ENCODE measurements around the gene C10orf88. TPM values are rescaled to one million over a fixed set of nuclear protein-coding genes. Genes with fewer than 3 reads are reported as not detected.

Gene C10orf88
- total RNA-seq, 1 donor from 2014 or later = 13.5 TPM

DNA sequence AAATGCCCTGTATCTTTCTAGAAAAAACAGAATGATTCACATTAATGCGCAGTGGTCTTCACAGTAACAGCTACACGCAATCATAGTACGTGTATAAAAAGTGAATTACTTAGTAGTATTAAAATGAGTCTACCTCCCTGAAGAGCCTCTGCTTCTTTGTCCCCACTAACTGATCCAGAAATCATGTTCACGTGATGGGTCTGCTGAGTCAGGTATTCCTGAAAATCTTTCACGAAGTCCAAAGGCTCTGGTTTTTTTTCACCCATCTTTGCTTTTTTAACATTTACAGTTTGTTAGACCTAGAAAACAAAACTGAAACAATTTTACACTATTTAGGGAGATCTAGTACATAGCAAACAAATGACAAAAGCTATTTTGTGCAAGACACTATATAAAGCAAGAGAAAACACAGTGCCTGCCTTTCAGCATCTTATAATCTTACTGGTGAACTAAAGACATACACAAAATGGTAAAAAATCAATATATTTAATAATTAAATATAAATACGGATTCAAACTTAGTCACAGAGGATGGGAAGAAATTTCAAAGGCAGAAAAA lies 44.4 kb upstream of the C10orf88 start:
- Mint-ChIP-seq H3K36me3 (ENCODE audit: insufficient read depth) (peaks cover 6% of the 10 kb centered on the region), H3K27me3 (no peaks in the 10 kb centered on the region), H3K9me3 (ENCODE audit: low read depth) (no peaks in the 10 kb centered on the region), H3K27ac (no peak overlapping the region), H3K4me3 (ENCODE audit: low read depth) (no peak overlapping the region), H3K4me1 (ENCODE audit: low read depth) (peaks cover 5% of the 10 kb centered on the region)
- DNase-seq (ENCODE audit: low spot score, unreplicated experiment) = no peak
- TF ChIP-seq, protein P1, sequence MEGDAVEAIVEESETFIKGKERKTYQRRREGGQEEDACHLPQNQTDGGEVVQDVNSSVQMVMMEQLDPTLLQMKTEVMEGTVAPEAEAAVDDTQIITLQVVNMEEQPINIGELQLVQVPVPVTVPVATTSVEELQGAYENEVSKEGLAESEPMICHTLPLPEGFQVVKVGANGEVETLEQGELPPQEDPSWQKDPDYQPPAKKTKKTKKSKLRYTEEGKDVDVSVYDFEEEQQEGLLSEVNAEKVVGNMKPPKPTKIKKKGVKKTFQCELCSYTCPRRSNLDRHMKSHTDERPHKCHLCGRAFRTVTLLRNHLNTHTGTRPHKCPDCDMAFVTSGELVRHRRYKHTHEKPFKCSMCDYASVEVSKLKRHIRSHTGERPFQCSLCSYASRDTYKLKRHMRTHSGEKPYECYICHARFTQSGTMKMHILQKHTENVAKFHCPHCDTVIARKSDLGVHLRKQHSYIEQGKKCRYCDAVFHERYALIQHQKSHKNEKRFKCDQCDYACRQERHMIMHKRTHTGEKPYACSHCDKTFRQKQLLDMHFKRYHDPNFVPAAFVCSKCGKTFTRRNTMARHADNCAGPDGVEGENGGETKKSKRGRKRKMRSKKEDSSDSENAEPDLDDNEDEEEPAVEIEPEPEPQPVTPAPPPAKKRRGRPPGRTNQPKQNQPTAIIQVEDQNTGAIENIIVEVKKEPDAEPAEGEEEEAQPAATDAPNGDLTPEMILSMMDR (IDR thresholded peaks at IDR 0.05; ENCODE audit: unreplicated experiment) = no peak

DNA sequence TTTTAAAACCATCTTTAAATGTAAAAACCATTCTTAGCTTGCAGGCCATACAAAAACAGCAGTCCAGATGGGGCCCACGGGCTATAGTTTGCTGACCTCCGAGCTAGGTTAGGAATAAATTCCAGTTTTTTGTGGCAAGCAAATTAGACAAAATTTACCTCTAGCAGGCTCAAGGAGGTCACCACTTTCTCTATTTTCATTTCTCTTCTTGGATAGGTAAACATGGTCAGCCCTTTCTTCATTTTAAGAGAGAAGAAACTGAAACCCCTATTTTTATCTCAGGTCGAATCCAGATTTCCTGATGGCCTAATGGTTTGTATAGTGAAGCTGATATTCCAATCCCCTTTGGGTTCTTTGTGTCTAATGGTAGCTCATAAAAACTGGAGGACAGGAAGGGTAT lies 43.8 kb upstream of the C10orf88 start:
- DNase-seq (ENCODE audit: low spot score, unreplicated experiment) = no peak
- Mint-ChIP-seq H3K9me3 (ENCODE audit: low read depth) (no peaks in the 10 kb centered on the region), H3K4me1 (ENCODE audit: low read depth) (peaks cover 5% of the 10 kb centered on the region), H3K36me3 (ENCODE audit: insufficient read depth) (peaks cover 6% of the 10 kb centered on the region), H3K27ac (no peak overlapping the region), H3K4me3 (ENCODE audit: low read depth) (no peak overlapping the region), H3K27me3 (no peaks in the 10 kb centered on the region)
- TF ChIP-seq, protein P1 (IDR thresholded peaks at IDR 0.05; ENCODE audit: unreplicated experiment) = no peak

DNA sequence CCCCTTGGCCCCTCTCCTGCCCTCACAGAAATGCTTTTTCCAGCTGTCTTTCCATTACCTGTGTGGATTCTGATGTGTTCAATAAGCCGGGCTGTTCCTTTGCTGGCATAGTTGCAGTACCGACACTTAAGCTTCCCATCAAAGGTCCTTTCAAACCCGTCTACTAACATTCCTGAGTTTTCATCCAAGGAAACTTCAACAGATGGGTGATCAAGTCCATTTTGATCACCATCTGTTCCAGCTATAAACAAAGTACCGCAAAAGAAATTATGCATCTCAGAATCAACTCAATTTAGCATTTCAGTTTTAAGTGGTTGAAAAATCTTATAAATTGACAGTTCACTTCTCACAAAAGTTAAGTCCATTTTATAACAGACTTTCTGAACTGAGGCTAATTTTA lies 41.9 kb upstream of the C10orf88 start:
- Mint-ChIP-seq H3K27ac (no peak overlapping the region), H3K9me3 (ENCODE audit: low read depth) (no peaks in the 10 kb centered on the region), H3K4me3 (ENCODE audit: low read depth) (no peak overlapping the region), H3K27me3 (no peaks in the 10 kb centered on the region), H3K36me3 (ENCODE audit: insufficient read depth) (peaks cover 8% of the 10 kb centered on the region), H3K4me1 (ENCODE audit: low read depth) (peaks cover 5% of the 10 kb centered on the region)
- DNase-seq (ENCODE audit: low spot score, unreplicated experiment) = no peak
- TF ChIP-seq, protein P1 (IDR thresholded peaks at IDR 0.05; ENCODE audit: unreplicated experiment) = no peak

DNA sequence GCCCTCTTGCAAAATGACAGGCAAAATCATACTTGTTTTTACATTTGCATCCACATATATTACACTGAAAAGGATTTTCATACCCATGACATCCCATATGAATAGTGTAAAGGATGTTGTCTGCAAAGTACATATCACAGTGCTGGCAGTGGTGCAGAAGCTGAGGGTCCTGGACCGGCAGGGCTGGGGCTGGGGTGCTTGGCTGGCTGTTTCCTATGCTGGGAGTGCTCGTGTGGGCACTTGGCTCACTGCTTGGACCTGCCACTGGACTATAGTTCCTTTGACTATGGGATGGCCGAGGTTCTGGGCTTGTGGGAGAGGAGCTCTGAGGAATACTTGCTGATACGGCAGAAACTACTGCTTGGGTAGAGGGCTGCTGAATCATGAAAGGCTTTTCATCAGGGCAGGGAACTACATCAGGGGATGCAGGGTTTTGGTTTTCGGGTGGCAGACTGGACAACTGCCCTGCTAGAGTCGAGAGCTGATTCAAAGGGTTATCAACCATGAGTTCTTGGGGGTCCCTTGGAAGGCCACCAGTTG lies 39.8 kb upstream of the C10orf88 start:
- Mint-ChIP-seq H3K27ac (no peak overlapping the region), H3K4me1 (ENCODE audit: low read depth) (no peaks in the 10 kb centered on the region), H3K27me3 (no peaks in the 10 kb centered on the region), H3K4me3 (ENCODE audit: low read depth) (no peak overlapping the region), H3K36me3 (ENCODE audit: insufficient read depth) (peaks cover 10% of the 10 kb centered on the region), H3K9me3 (ENCODE audit: low read depth) (no peaks in the 10 kb centered on the region)
- TF ChIP-seq, protein P1 (IDR thresholded peaks at IDR 0.05; ENCODE audit: unreplicated experiment) = no peak
- DNase-seq (ENCODE audit: low spot score, unreplicated experiment) = no peak

DNA sequence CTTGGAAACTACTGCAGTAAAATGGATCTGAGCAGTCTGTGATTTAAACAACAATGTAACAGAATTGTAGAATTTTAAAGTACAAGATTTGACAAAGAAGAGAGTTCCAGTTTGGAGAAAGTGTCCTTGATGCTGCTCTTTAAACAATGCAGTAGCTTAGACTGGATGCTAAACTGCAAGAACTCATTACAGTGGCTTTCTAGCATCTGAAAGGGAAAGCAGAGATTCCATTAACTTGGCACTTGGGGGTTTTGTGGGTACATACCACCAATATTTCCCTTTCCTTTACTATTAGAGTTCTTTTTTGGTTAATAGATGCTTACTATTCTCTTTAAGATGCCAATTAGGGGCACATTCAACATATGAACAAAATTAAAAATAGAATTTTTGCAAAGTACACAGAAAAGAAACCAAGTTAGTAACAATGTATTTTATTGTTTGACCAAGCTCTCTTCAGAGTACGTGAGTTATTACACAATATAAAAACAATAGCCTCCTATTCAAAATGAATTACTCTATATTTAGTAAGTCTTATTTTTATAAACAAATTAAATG lies 38.1 kb upstream of the C10orf88 start:
- TF ChIP-seq, protein P1 (IDR thresholded peaks at IDR 0.05; ENCODE audit: unreplicated experiment) = no peak
- DNase-seq (ENCODE audit: low spot score, unreplicated experiment) = no peak
- H3K9me3 Mint-ChIP-seq (ENCODE audit: low read depth) = no peaks in the 10 kb centered on the region
- H3K27me3 Mint-ChIP-seq = no peaks in the 10 kb centered on the region
- no peak overlapping the region for H3K4me3 Mint-ChIP-seq (ENCODE audit: low read depth)
- no peak overlapping the region for H3K27ac Mint-ChIP-seq
- H3K36me3 Mint-ChIP-seq (ENCODE audit: insufficient read depth) = peaks cover 10% of the 10 kb centered on the region
- H3K4me1 Mint-ChIP-seq (ENCODE audit: low read depth) = no peaks in the 10 kb centered on the region
